NK-92 (cell line): ENCODE results near the gene LRIT3.

Experiments used
- DNase-seq: peaks from one replicate; lab custom pipeline; 2025; ENCODE audit not compliant: unreplicated experiment; lab: John Stamatoyannopoulos, UW

The LRIT3 gene

GRCh38 chr4:109890076-109890475 lies 42.2 kb downstream of the LRIT3 start:
- no peak for DNase-seq

- no peak for DNase-seq
Measured at GRCh38 chr4:109902559-109903251, 54.8 kb downstream of the LRIT3 start.

- DNase-seq, result no peak
Measured at GRCh38 chr4:109908731-109909130, 60.8 kb downstream of the LRIT3 start.

- DNase-seq, result no peak
Measured at GRCh38 chr4:109910256-109910655, 62.3 kb downstream of the LRIT3 start.

GRCh38 chr4:109912706-109913595 lies 65.0 kb downstream of the LRIT3 start, which contains the start of gene EGF:
TSS of gene EGF (plus strand) at chr4:109912883. CDS start at chr4:109913336, 453 bp downstream.
- DNase-seq, result no peak

GRCh38 chr4:109913596-109914241 lies 65.8 kb downstream of the LRIT3 start:
- no peak for DNase-seq

GRCh38 chr4:109914322-109914721 lies 66.4 kb downstream of the LRIT3 start:
- no peak for DNase-seq

GRCh38 chr4:109915385-109916026 lies 67.6 kb downstream of the LRIT3 start:
- DNase-seq, result no peak

- no peak for DNase-seq
Measured at GRCh38 chr4:109916027-109916409, 68.1 kb downstream of the LRIT3 start.

GRCh38 chr4:109921384-109921808 lies 73.5 kb downstream of the LRIT3 start:
- no peak for DNase-seq
